Uterus (tissue), 2 donors: ENCODE data around the gene KIF9.

Experiments used
- POLR2A ChIP-seq, 2 donors: fragments of 450-650 bp; IDR thresholded peaks; one replicate each; pipeline ENCODE4 v1.6.1; 2016; ENCODE audit warnings: antibody characterized with exemption in 2 of 2, mild to moderate bottlenecking in 1 of 2, moderate library complexity in 1 of 2
- TF ChIP-seq, protein P1 (sequence below), 4 experiments: fragments of 200-600 bp in 2 of 4; fragments of 450-650 bp in 2 of 4; sonication (generic) in 2 of 4; IDR thresholded peaks; one replicate each; pipeline ENCODE4 v1.5.1; 2016 to 2019; ENCODE audit warnings: antibody characterized with exemption in 4 of 4, mild to moderate bottlenecking in 2 of 4, moderate library complexity in 1 of 4

DNA sequence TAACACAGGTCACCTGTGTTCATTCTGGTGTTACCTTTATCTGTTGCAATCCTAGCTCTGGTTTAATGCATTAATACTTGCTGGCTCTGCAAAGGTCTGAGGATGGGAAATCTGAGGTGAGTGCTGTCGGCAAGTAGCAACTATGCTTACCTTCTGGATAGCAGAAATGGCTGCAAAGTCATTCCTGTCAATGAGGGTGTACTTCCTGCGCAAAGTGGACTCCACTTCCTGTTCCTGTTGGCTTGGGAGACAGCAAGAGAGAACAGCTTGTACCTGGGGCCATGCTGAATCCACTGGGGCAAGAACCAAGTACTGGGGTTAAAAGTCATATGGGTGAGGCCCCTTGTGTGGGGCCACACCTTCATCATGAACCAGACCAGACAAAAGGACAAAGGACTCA is 37.3 kb downstream of the KIF9 start:
- TF ChIP-seq POLR2A (IDR thresholded peaks at IDR 0.05), result no peak
- TF ChIP-seq, protein P1, sequence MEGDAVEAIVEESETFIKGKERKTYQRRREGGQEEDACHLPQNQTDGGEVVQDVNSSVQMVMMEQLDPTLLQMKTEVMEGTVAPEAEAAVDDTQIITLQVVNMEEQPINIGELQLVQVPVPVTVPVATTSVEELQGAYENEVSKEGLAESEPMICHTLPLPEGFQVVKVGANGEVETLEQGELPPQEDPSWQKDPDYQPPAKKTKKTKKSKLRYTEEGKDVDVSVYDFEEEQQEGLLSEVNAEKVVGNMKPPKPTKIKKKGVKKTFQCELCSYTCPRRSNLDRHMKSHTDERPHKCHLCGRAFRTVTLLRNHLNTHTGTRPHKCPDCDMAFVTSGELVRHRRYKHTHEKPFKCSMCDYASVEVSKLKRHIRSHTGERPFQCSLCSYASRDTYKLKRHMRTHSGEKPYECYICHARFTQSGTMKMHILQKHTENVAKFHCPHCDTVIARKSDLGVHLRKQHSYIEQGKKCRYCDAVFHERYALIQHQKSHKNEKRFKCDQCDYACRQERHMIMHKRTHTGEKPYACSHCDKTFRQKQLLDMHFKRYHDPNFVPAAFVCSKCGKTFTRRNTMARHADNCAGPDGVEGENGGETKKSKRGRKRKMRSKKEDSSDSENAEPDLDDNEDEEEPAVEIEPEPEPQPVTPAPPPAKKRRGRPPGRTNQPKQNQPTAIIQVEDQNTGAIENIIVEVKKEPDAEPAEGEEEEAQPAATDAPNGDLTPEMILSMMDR (IDR thresholded peaks at IDR 0.05), result no peak
